Measurements from ENCODE around the gene SRSF1.

The SRSF1 gene

GRCh38 chr17:58010067-58010799, 3.2 kb upstream of the SRSF1 start:
- DNase-seq (ENCODE audit: low read depth) = no peak

- DNase-seq (ENCODE audit: low read depth) = no peak
Measured at GRCh38 chr17:58007781-58008706, 998 bp upstream of the SRSF1 start.

GRCh38 chr17:58006560-58006923, 504 bp downstream of the SRSF1 start:
- DNase-seq (ENCODE audit: low read depth) = peak; percentile 72

GRCh38 chr17:58005728-58006559, 1.1 kb downstream of the SRSF1 start:
- no peak for DNase-seq (ENCODE audit: low read depth)

- DNase-seq (ENCODE audit: low read depth) = no peak
Measured at GRCh38 chr17:58005031-58005727, 1.9 kb downstream of the SRSF1 start.

- DNase-seq (ENCODE audit: low read depth) = no peak
Measured at GRCh38 chr17:58004060-58004459, 3.0 kb downstream of the SRSF1 start.

- no peak for DNase-seq (ENCODE audit: low read depth)
Measured at GRCh38 chr17:58002973-58003372, 4.1 kb downstream of the SRSF1 start.

- no peak for DNase-seq (ENCODE audit: low read depth)
Measured at GRCh38 chr17:58002154-58002948, 4.7 kb downstream of the SRSF1 start.

GRCh38 chr17:58001461-58002124, 5.5 kb downstream of the SRSF1 start:
- no peak for DNase-seq (ENCODE audit: low read depth)

- DNase-seq (ENCODE audit: low read depth) = no peak
Measured at GRCh38 chr17:57999496-58000017, 7.5 kb downstream of the SRSF1 start.

- no peak for DNase-seq (ENCODE audit: low read depth)
Measured at GRCh38 chr17:57999010-57999495, 8.0 kb downstream of the SRSF1 start.

- DNase-seq (ENCODE audit: low read depth) = no peak
Measured at GRCh38 chr17:57997085-57997809, 9.8 kb downstream of the SRSF1 start.

GRCh38 chr17:57995076-57995956, 11.7 kb downstream of the SRSF1 start:
- peak; percentile 54 for DNase-seq (ENCODE audit: low read depth)

GRCh38 chr17:57994436-57994835, 12.6 kb downstream of the SRSF1 start:
- no peak for DNase-seq (ENCODE audit: low read depth)

GRCh38 chr17:57993471-57994365, 13.3 kb downstream of the SRSF1 start:
- no peak for DNase-seq (ENCODE audit: low read depth)

GRCh38 chr17:57991537-57991936, 15.5 kb downstream of the SRSF1 start:
- DNase-seq (ENCODE audit: low read depth) = no peak

GRCh38 chr17:57990037-57990436, 17.0 kb downstream of the SRSF1 start:
- no peak for DNase-seq (ENCODE audit: low read depth)
